MCF 10A (cell line): ENCODE results near the gene MCC. TPM values are rescaled to one million over a fixed set of nuclear protein-coding genes. Genes with fewer than 3 reads are reported as not detected.

Experiments used
- BruUV-seq: library from RNA; stranded (reverse); fragments of 400-500 nt; replicated peaks from 2 replicates; lab custom pipeline; 2021; lab: Mats Ljungman, UMichigan
- CTCF ChIA-PET: fragments of 300-600 bp; sonication (Branson Sonifier 250); formaldehyde crosslinking; extraction: SDS; loops from one replicate; lab custom pipeline; 2021; ENCODE audit warnings: antibody characterized with exemption, inconsistent platforms; lab: Yijun Ruan, JAX
- POLR2A ChIA-PET: fragments of 300-600, 350-650 bp; sonication (Branson Sonifier 250); formaldehyde crosslinking; extraction: SDS; loops from one replicate; lab custom pipeline; 2020; ENCODE audit warnings: antibody characterized with exemption, inconsistent platforms; lab: Yijun Ruan, JAX
- DNase-seq: peaks from one replicate; pipeline ENCODE4 v3.0.0-alpha.2; 2018; ENCODE audit not compliant: unreplicated experiment
- H3K27ac Mint-ChIP-seq: one replicate; pipeline ENCODE4 v1.8.0; 2022; ENCODE audit warnings: mild to moderate bottlenecking, low read depth, mixed read lengths; ENCODE audit not compliant: unreplicated experiment
- H3K27me3 Mint-ChIP-seq: one replicate; pipeline ENCODE4 v1.8.0; 2022; ENCODE audit warnings: mixed read lengths; ENCODE audit not compliant: insufficient read depth, unreplicated experiment
- H3K36me3 Mint-ChIP-seq: one replicate; pipeline ENCODE4 v1.8.0; 2022; ENCODE audit warnings: mild to moderate bottlenecking, moderate library complexity, mixed read lengths; ENCODE audit not compliant: insufficient read depth, unreplicated experiment
- H3K4me1 Mint-ChIP-seq: one replicate; pipeline ENCODE4 v1.8.0; 2022; ENCODE audit warnings: mixed read lengths; ENCODE audit not compliant: insufficient read depth, unreplicated experiment
- H3K4me3 Mint-ChIP-seq: one replicate; pipeline ENCODE4 v1.8.0; 2022; ENCODE audit warnings: mild to moderate bottlenecking, moderate library complexity, mixed read lengths; ENCODE audit not compliant: unreplicated experiment
- H3K9me3 Mint-ChIP-seq: one replicate; pipeline ENCODE4 v1.8.0; 2022; ENCODE audit warnings: mixed read lengths; ENCODE audit not compliant: unreplicated experiment
- intact Hi-C: fragments of 100-400 bp; cut with micrococcal nuclease; formaldehyde crosslinking; loops from 2 replicates; pipeline ENCODE4 v1.14.1; 2022
- total RNA-seq: library from RNA; stranded (reverse); gene quantifications from 2 replicates; pipeline ENCODE4 v1.2.3, GENCODE V29; 2022
- TF ChIP-seq, protein P1 (sequence below): fragments of 200-600 bp; IDR thresholded peaks from one replicate; pipeline ENCODE4 v1.8.0; 2022; ENCODE audit warnings: antibody characterized with exemption, mild to moderate bottlenecking; ENCODE audit not compliant: unreplicated experiment

MCC gene
- total RNA-seq, 1 experiment from 2014 or later: 25.3 TPM

DNA sequence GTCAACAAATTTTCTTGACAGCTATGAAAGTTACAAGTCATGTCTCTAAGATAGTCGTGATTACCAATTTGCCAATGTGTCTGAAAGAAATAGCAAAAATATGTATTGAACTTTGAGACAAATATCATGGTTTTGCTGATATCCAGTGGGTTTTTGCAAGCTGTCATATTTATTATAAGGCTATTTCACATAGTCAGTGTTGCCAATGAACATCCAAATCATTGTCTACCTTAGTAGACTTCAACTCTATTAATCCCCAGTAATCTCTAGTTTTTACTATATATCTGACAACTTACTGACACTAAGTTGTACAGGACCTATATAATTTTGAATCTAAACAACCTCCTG, 256.6 kb downstream of the MCC start:
- Mint-ChIP-seq H3K9me3 (no peaks in the 10 kb centered on the region), H3K27ac (no peak overlapping the region), H3K27me3 (no peaks in the 10 kb centered on the region), H3K4me3 (no peak overlapping the region), H3K4me1 (peaks cover 43% of the 10 kb centered on the region), H3K36me3 (no peaks in the 10 kb centered on the region)
- CTCF ChIA-PET: interaction anchor here (0.7 to 1.8 kb wide), 4 partner anchors 12 to 98 kb away, joined by 4 to 7 read pairs (median 5); no protein-coding TSS in a partner anchor
- no TSS peak for BruUV-seq
- intact Hi-C loops: no loop called here
- no peak for DNase-seq
- POLR2A ChIA-PET: interaction anchor here (0.9 to 5.5 kb wide), 16 partner anchors 10 to 257 kb away, joined by 3 to 41 read pairs (median 5); partner anchors contain the start of gene MCC
- TF ChIP-seq, protein P1, sequence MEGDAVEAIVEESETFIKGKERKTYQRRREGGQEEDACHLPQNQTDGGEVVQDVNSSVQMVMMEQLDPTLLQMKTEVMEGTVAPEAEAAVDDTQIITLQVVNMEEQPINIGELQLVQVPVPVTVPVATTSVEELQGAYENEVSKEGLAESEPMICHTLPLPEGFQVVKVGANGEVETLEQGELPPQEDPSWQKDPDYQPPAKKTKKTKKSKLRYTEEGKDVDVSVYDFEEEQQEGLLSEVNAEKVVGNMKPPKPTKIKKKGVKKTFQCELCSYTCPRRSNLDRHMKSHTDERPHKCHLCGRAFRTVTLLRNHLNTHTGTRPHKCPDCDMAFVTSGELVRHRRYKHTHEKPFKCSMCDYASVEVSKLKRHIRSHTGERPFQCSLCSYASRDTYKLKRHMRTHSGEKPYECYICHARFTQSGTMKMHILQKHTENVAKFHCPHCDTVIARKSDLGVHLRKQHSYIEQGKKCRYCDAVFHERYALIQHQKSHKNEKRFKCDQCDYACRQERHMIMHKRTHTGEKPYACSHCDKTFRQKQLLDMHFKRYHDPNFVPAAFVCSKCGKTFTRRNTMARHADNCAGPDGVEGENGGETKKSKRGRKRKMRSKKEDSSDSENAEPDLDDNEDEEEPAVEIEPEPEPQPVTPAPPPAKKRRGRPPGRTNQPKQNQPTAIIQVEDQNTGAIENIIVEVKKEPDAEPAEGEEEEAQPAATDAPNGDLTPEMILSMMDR: no peak

DNA sequence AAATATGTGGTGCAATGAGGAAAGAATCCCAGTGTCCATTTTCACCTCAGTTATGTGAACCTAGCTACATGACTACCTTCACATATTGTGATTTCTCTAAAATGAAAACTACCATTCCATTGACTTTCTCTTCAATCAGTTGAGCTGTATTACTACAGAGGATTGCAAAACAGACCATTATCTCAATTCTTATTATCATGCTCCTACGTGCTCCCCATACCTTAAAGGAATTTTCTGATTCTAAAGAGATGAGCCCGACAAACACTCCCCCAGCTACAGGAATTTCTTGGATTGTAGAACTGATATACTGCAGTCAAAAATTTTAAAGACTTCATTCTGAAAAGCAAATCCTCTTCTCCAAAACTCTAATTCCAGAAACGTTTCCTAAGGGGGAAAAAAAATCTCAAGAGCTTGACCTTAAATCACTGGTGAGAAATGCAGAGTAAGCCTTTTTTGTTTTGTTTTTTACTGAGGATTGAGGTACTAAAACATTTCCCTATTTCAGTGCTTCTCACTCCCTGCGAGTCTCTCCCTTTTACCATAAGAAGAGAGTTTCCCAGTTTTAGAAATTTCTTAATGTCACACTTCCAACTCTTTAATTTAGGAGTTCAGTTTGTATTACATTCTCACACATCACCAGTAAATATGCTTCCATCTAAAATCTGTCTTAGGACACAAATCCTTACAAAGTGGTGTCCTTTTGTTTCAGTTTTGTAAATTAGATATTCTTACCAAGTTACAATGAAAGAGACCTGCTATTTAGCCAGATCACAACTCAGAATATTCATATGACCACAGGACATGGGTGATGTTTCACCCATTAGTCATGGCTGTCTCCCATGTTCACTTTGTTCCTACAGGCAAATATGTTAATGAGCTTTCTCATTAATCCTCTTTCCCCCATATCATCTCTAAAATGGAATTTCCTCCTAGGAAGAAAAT, 257.3 kb downstream of the MCC start:
- H3K27ac Mint-ChIP-seq: no peak overlapping the region
- peaks cover 43% of the 10 kb centered on the region for H3K4me1 Mint-ChIP-seq
- BruUV-seq: no TSS peak
- no peaks in the 10 kb centered on the region for H3K9me3 Mint-ChIP-seq
- TF ChIP-seq, protein P1: no peak
- peak; percentile 57 for DNase-seq
- no peaks in the 10 kb centered on the region for H3K36me3 Mint-ChIP-seq
- intact Hi-C loops: no loop called here
- ChIA-PET CTCF (interaction anchor here (0.7 to 1.8 kb wide), 6 partner anchors 13 to 279 kb away, joined by 3 to 7 read pairs (median 4); no protein-coding TSS in a partner anchor), POLR2A (interaction anchor here (0.6 to 5.5 kb wide), 19 partner anchors 9 to 258 kb away, joined by 3 to 41 read pairs (median 5); partner anchors contain the start of gene MCC)
- no peaks in the 10 kb centered on the region for H3K27me3 Mint-ChIP-seq
- no peak overlapping the region for H3K4me3 Mint-ChIP-seq

DNA sequence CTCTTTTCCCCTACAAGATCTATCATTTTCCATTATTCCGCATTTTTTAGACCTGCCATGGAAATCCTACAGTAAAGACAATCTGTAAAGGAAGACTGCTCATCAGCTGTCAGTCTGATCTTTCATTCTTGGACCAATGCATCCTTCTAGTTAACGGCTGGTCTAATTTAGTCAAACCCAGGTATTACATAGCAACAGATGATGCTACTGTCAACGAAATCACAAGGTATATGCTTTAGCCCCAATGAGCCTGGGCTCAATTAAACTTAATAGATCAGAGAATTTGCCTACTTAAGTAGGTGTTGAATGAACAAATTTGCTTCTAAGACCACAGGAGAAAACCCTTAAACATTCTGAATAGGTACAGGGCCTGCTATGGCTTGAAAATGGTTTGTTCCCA, 260.5 kb downstream of the MCC start:
- H3K4me1 Mint-ChIP-seq: peaks cover 27% of the 10 kb centered on the region

More for the DNA sequence above, 260.5 kb downstream of the MCC start:
- no peaks in the 10 kb centered on the region for H3K27me3 Mint-ChIP-seq
- POLR2A ChIA-PET: interaction anchor here (1.1 kb wide), 1 partner anchor 23 kb away, joined by 3 read pairs; no protein-coding TSS in a partner anchor
- CTCF ChIA-PET: no interaction called here
- no TSS peak for BruUV-seq
- intact Hi-C loops: no loop called here
- TF ChIP-seq, protein P1: no peak
- no peaks in the 10 kb centered on the region for H3K36me3 Mint-ChIP-seq
- no peak overlapping the region for H3K4me3 Mint-ChIP-seq
- H3K9me3 Mint-ChIP-seq: no peaks in the 10 kb centered on the region
- no peak overlapping the region for H3K27ac Mint-ChIP-seq
- no peak for DNase-seq
